ENCODE results near the gene POLR2E. TPM values are rescaled to one million over a fixed set of nuclear protein-coding genes. Genes with fewer than 3 reads are reported as not detected.
A peak's percentile ranks its signal among the peaks of the same experiment; 100 is the strongest.

Gene POLR2E
- total and polyA plus RNA-seq, 9 of the 15 experiments (the other 6 are each of a cell fraction or from before 2014, with no cell fraction given) = 3.4 to 413 (median 244) TPM

- ChIA-PET CTCF (ENCODE audit: low intra/inter-chr PET ratio) (no interaction called here), POLR2A (interaction anchor here (0.5 kb wide), 1 partner anchor 49 kb away, joined by 3 read pairs; no protein-coding TSS in a partner anchor)
- Histone ChIP-seq H3K36me3 (ENCODE audit: control insufficient read depth, insufficient read depth, low read length) (peaks cover 87% of the 10 kb centered on the region), H3K4me3 (no peak overlapping the region), H3K79me2 (ENCODE audit: control insufficient read depth, insufficient read depth, low read length) (no peaks in the 10 kb centered on the region; the same call in 2 of the 3 replicates), H3K9me3 (replicated peaks; ENCODE audit: control insufficient read depth, insufficient read depth, low read depth, low read length) (no peaks in the 10 kb centered on the region), H3K4me2 (ENCODE audit: insufficient read depth, low read length) (no peak overlapping the region), H4K20me1 (replicated peaks; ENCODE audit: control insufficient read depth, insufficient read depth, low read length) (no peaks in the 10 kb centered on the region; the same call in 1 of the 2 replicates), H3K27ac (ENCODE audit: extremely low read depth, low read depth, low read length) (no peak overlapping the region), H3K9ac (ENCODE audit: insufficient read depth in 1 of 2, low read depth in 2 of 2, low read length in 2 of 2) (peak overlapping the region in 1 of 2 experiments; percentile 23; a peak in 1 of 4 replicates), H3K27me3 (ENCODE audit: control insufficient read depth in 2 of 2, insufficient read depth in 2 of 2, low read length in 2 of 2) (no peaks in the 10 kb centered on the region), H3K4me1 (replicated peaks in 1 of 2; ENCODE audit: control insufficient read depth in 2 of 2, insufficient read depth in 2 of 2, low read length in 2 of 2) (peaks cover 6 to 60% of the 10 kb centered on the region in 2 experiments; a peak in 4 of 5 replicates), H2AFZ (ENCODE audit: low read depth, low read length) (no peak overlapping the region), H3K9me1 (ENCODE audit: control insufficient read depth, insufficient read depth, low read length) (no peaks in the 10 kb centered on the region)
- intact Hi-C loops (cut with micrococcal nuclease) (no loop called here), in situ Hi-C loops (cut with MboI) (no loop called here)
- no peak for DNase-seq (ENCODE audit: extremely low read depth in 1 of 4, low spot score in 3 of 4)
- no peak for ATAC-seq
- TF ChIP-seq POLR2G (IDR thresholded peaks at IDR 0.05; ENCODE audit: low read depth, low read length) = peak; percentile 48; the same call in 1 of the 2 replicates
- TF ChIP-seq CHD4 (IDR thresholded peaks at IDR 0.05; ENCODE audit: insufficient read depth, insufficient replicate concordance, low read depth, low read length, poor library complexity, severe bottlenecking) = no peak
- WGBS (ENCODE audit: insufficient coverage, low coverage, missing lambda C conversion rate) = 92% methylated on average over 9 of the region's 10 CpGs
- FAIRE-seq = no peak
- no TSS peak for BruUV-seq (replicated peaks)
Measured at GRCh38 chr19:1121395-1121794, 26.2 kb upstream of the POLR2E start.

GRCh38 chr19:1119475-1120217 lies 24.5 kb upstream of the POLR2E start:
- H3K4me3 ChIP-seq = no peak overlapping the region
- H3K9me3 ChIP-seq (replicated peaks; ENCODE audit: control insufficient read depth, insufficient read depth, low read depth, low read length) = no peaks in the 10 kb centered on the region
- no peak overlapping the region for H3K9ac ChIP-seq (ENCODE audit: insufficient read depth in 1 of 2, low read depth in 2 of 2, low read length in 2 of 2)
- H3K36me3 ChIP-seq (ENCODE audit: control insufficient read depth, insufficient read depth, low read length) = peaks cover 87% of the 10 kb centered on the region
- intact Hi-C loops (cut with micrococcal nuclease) = no loop called here
- H3K79me2 ChIP-seq (ENCODE audit: control insufficient read depth, insufficient read depth, low read length) = no peaks in the 10 kb centered on the region; the same call in 2 of the 3 replicates
- no peaks in the 10 kb centered on the region; the same call in 1 of the 2 replicates for H4K20me1 ChIP-seq (replicated peaks; ENCODE audit: control insufficient read depth, insufficient read depth, low read length)
- 95% methylated on average over 45 of the region's 50 CpGs for WGBS (ENCODE audit: insufficient coverage, low coverage, missing lambda C conversion rate)
- POLR2A ChIA-PET = no interaction called here
- peaks cover 3 to 55% of the 10 kb centered on the region in 2 experiments; a peak in 3 of 5 replicates for H3K4me1 ChIP-seq (replicated peaks in 1 of 2; ENCODE audit: control insufficient read depth in 2 of 2, insufficient read depth in 2 of 2, low read length in 2 of 2)
- TF ChIP-seq ATF1 (CRISPR knock-in tag; IDR thresholded peaks at IDR 0.05) (no peak), ATF1 (tag; IDR thresholded peaks at IDR 0.05) (no peak), XRCC5 (IDR thresholded peaks at IDR 0.05; ENCODE audit: low read depth, low read length) (no peak), CREM (IDR thresholded peaks at IDR 0.05; ENCODE audit: low read depth) (no peak), POLR2G (IDR thresholded peaks at IDR 0.05; ENCODE audit: low read depth, low read length) (peak; percentile 57), ZNF41 (CRISPR knock-in tag; conservative IDR thresholded peaks at IDR 0.05) (no peak), RBM22 (IDR thresholded peaks at IDR 0.05; ENCODE audit: low read depth, low read length, poor library complexity, severe bottlenecking) (peak; percentile 77), BRF2 (IDR thresholded peaks at IDR 0.05; ENCODE audit: borderline replicate concordance, insufficient read depth, insufficient read length) (no peak)
- CTCF ChIA-PET (ENCODE audit: low intra/inter-chr PET ratio) = no interaction called here
- no peaks in the 10 kb centered on the region for H3K9me1 ChIP-seq (ENCODE audit: control insufficient read depth, insufficient read depth, low read length)
- DNase-seq (ENCODE audit: extremely low read depth in 1 of 4, low spot score in 3 of 4) (no peak), FAIRE-seq (no peak), ATAC-seq (no peak)
- no TSS peak for BruUV-seq (replicated peaks)
- in situ Hi-C loops (cut with MboI) = no loop called here
- no peak overlapping the region for H2AFZ ChIP-seq (ENCODE audit: low read depth, low read length)
- H3K4me2 ChIP-seq (ENCODE audit: insufficient read depth, low read length) = no peak overlapping the region
- H3K27me3 ChIP-seq (ENCODE audit: control insufficient read depth in 2 of 2, insufficient read depth in 2 of 2, low read length in 2 of 2) = no peaks in the 10 kb centered on the region
- H3K27ac ChIP-seq (ENCODE audit: extremely low read depth, low read depth, low read length) = no peak overlapping the region

Data from K562 (cell line).